ENCODE measurements around the gene TSPAN18.

TSPAN18 gene

DNA sequence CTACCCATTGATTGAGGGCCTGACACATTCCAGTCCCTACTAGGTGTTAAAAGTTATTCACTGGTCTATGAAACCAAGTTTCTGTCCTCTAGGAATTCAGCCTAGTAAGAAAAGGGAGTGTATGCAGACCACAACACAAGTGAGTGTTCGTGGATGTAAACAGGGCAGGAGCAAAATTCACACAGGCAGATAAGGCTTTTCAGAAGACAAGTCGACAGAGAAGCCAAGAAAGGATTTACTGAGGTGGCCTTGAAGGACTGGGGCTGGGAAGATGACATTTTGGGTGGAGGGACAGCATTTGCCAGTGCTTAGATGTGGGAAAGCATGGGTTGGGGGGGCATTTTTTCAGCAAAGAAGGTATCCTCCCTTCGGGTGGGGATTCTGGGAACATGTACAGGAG is 76.2 kb downstream of the TSPAN18 start:
- Histone ChIP-seq H4K91ac (ENCODE audit: low read depth, low read length, poor library complexity) (no peak overlapping the region), H2BK5ac (ENCODE audit: low read length) (no peak overlapping the region), H3K4ac (ENCODE audit: low read length) (no peak overlapping the region), H3K4me3 (ENCODE audit: low read length in 2 of 2) (no peak overlapping the region), H3K27ac (replicated peaks; ENCODE audit: low read length) (no peak overlapping the region), H3K4me2 (ENCODE audit: insufficient read depth, low read length, poor library complexity, severe bottlenecking) (no peak overlapping the region), H2AFZ (ENCODE audit: low read length) (no peak overlapping the region), H3K4me1 (ENCODE audit: control insufficient read depth in 2 of 2, insufficient read depth in 1 of 2, low read depth in 1 of 2, low read length in 2 of 2) (peaks cover 31 to 59% of the 10 kb centered on the region in 2 donors), H3K36me3 (replicated peaks in 1 of 2; ENCODE audit: control insufficient read depth in 2 of 2, insufficient read depth in 2 of 2, low read length in 2 of 2) (no peaks in the 10 kb centered on the region), H2AK5ac (ENCODE audit: low read depth, low read length) (no peak overlapping the region), H3K79me1 (ENCODE audit: low read depth, low read length) (peaks cover 4% of the 10 kb centered on the region), H3K27me3 (ENCODE audit: control insufficient read depth in 3 of 3, insufficient read depth in 3 of 3, low read depth in 1 of 3, low read length in 3 of 3) (no peaks in the 10 kb centered on the region), H4K8ac (ENCODE audit: low read depth, low read length) (no peak overlapping the region), H3K14ac (ENCODE audit: low read length) (no peak overlapping the region), H2BK12ac (ENCODE audit: low read length) (no peak overlapping the region), H3K9ac (ENCODE audit: low read depth, low read length, poor library complexity) (no peak overlapping the region), H2BK15ac (ENCODE audit: low read length) (no peak overlapping the region), H3K18ac (ENCODE audit: low read length) (no peak overlapping the region), H2BK120ac (ENCODE audit: low read depth, low read length) (no peak overlapping the region), H3K9me3 (replicated peaks in 1 of 2; ENCODE audit: control insufficient read depth in 2 of 2, insufficient read depth in 1 of 2, low read depth in 1 of 2, low read length in 2 of 2) (no peaks in the 10 kb centered on the region), H3K23ac (ENCODE audit: low read depth, low read length, poor library complexity) (no peak overlapping the region)
- WGBS, 2 donors (ENCODE audit: extremely low coverage in 2 of 2, insufficient read length in 2 of 2, insufficient replicate concordance in 1 of 2), result no CpG with 5 or more reads among the region's 3 CpGs
- no peak for DNase-seq (ENCODE audit: low spot score)

DNA sequence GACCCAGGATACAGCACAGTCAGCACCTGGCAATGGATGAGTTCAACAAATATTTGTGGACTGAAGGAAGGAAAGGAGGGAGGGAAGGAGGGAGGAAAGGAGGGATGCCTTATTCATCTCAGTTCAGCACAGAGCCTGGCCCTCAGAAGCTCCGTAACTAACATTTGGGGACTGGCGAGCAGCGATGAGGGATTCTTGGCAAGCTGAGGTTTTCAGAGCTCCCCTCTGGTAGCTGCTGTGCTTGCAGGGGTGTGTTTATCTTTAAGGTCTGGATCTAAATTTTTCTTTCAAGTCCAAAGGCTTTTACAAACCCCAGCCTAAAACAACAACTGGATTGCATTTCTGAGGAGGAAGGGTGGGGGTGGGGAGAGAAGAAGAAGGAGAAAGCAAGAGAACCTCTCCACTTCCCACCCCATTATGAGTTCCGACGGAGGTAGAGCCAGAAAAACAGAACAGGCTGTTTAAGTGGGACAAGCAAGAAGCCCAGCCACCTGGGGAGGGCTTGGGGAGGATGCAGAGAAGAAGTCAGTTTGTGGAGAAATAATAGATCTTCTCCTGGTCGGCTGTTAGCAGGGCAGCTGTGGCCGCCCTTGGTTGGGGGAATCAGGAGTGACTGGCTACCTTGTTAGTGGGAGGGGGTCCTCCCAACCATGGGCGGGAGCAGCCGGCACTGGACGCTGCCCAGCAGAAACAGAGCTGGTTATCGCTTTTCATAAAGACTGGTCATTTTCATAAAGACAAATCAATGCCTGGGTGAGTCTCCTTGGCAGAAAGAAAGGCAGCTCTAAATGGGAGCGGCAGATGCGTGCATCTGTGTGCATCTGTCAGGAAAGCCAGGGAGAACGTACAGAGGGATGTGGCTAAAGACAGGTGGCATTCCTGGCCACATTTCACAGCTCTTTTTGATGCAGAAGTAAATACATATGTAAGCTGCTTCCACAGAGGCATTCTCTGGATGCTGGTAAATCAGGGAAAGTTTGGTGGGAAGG is 78.0 kb downstream of the TSPAN18 start:
- peaks cover 19 to 43% of the 10 kb centered on the region in 2 donors for H3K4me1 ChIP-seq (ENCODE audit: control insufficient read depth in 2 of 2, insufficient read depth in 1 of 2, low read depth in 1 of 2, low read length in 2 of 2)
- no peak overlapping the region for H2BK15ac ChIP-seq (ENCODE audit: low read length)
- no peak overlapping the region for H3K4me2 ChIP-seq (ENCODE audit: insufficient read depth, low read length, poor library complexity, severe bottlenecking)
- peaks cover 4% of the 10 kb centered on the region for H3K79me1 ChIP-seq (ENCODE audit: low read depth, low read length)
- H2AK5ac ChIP-seq (ENCODE audit: low read depth, low read length), result no peak overlapping the region
- H3K18ac ChIP-seq (ENCODE audit: low read length), result no peak overlapping the region
- H4K8ac ChIP-seq (ENCODE audit: low read depth, low read length), result no peak overlapping the region
- H2AFZ ChIP-seq (ENCODE audit: low read length), result no peak overlapping the region
- no peak overlapping the region for H3K4me3 ChIP-seq (ENCODE audit: low read length in 2 of 2)
- H4K91ac ChIP-seq (ENCODE audit: low read depth, low read length, poor library complexity), result no peak overlapping the region
- no peaks in the 10 kb centered on the region for H3K27me3 ChIP-seq (ENCODE audit: control insufficient read depth in 3 of 3, insufficient read depth in 3 of 3, low read depth in 1 of 3, low read length in 3 of 3)
- no peaks in the 10 kb centered on the region for H3K9me3 ChIP-seq (replicated peaks in 1 of 2; ENCODE audit: control insufficient read depth in 2 of 2, insufficient read depth in 1 of 2, low read depth in 1 of 2, low read length in 2 of 2)
- no peak overlapping the region for H3K4ac ChIP-seq (ENCODE audit: low read length)
- peaks cover 0 to 9% of the 10 kb centered on the region in 2 donors for H3K36me3 ChIP-seq (replicated peaks in 1 of 2; ENCODE audit: control insufficient read depth in 2 of 2, insufficient read depth in 2 of 2, low read length in 2 of 2)
- no peak overlapping the region for H2BK120ac ChIP-seq (ENCODE audit: low read depth, low read length)
- WGBS, 2 donors (ENCODE audit: extremely low coverage in 2 of 2, insufficient read length in 2 of 2, insufficient replicate concordance in 1 of 2), result no CpG with 5 or more reads among the region's 14 CpGs
- no peak for DNase-seq (ENCODE audit: low spot score)
- no peak overlapping the region for H3K14ac ChIP-seq (ENCODE audit: low read length)
- no peak overlapping the region for H3K27ac ChIP-seq (replicated peaks; ENCODE audit: low read length)
- peak overlapping the region; percentile 9 for H3K9ac ChIP-seq (ENCODE audit: low read depth, low read length, poor library complexity)
- no peak overlapping the region for H3K23ac ChIP-seq (ENCODE audit: low read depth, low read length, poor library complexity)
- H2BK5ac ChIP-seq (ENCODE audit: low read length), result no peak overlapping the region
- no peak overlapping the region for H2BK12ac ChIP-seq (ENCODE audit: low read length)

DNA sequence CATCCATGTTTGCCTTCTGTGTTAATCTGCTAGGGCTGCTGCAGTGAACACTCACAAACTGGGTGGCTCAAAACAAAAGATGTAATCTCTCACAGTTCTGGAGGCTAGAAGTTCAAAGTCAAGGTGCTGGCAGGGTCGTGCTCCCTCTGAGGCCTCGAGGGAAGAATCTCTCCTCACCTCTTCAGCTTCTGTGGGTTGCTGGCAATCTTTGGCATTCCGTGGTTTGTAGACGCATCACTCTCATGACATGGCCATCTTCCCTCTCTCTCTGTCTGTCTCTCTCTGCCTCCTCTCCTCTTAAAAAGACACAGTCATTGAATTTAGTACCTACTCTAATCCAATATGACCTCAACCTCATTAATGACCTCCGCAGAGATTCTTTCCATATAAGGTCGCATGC is 78.8 kb downstream of the TSPAN18 start:
- Histone ChIP-seq H3K4me1 (ENCODE audit: control insufficient read depth in 2 of 2, insufficient read depth in 1 of 2, low read depth in 1 of 2, low read length in 2 of 2) (peaks cover 13 to 36% of the 10 kb centered on the region in 2 donors), H3K27ac (replicated peaks; ENCODE audit: low read length) (no peak overlapping the region), H3K4me3 (ENCODE audit: low read length in 2 of 2) (no peak overlapping the region), H4K8ac (ENCODE audit: low read depth, low read length) (no peak overlapping the region), H2BK15ac (ENCODE audit: low read length) (no peak overlapping the region), H3K36me3 (replicated peaks in 1 of 2; ENCODE audit: control insufficient read depth in 2 of 2, insufficient read depth in 2 of 2, low read length in 2 of 2) (peaks cover 0 to 9% of the 10 kb centered on the region in 2 donors), H3K9ac (ENCODE audit: low read depth, low read length, poor library complexity) (no peak overlapping the region), H3K4me2 (ENCODE audit: insufficient read depth, low read length, poor library complexity, severe bottlenecking) (no peak overlapping the region), H2AK5ac (ENCODE audit: low read depth, low read length) (no peak overlapping the region), H2BK5ac (ENCODE audit: low read length) (no peak overlapping the region), H3K18ac (ENCODE audit: low read length) (no peak overlapping the region), H2AFZ (ENCODE audit: low read length) (no peak overlapping the region), H3K79me1 (ENCODE audit: low read depth, low read length) (peaks cover 4% of the 10 kb centered on the region), H3K23ac (ENCODE audit: low read depth, low read length, poor library complexity) (no peak overlapping the region), H3K4ac (ENCODE audit: low read length) (no peak overlapping the region), H4K91ac (ENCODE audit: low read depth, low read length, poor library complexity) (no peak overlapping the region), H2BK120ac (ENCODE audit: low read depth, low read length) (no peak overlapping the region), H3K9me3 (replicated peaks in 1 of 2; ENCODE audit: control insufficient read depth in 2 of 2, insufficient read depth in 1 of 2, low read depth in 1 of 2, low read length in 2 of 2) (no peaks in the 10 kb centered on the region), H3K14ac (ENCODE audit: low read length) (no peak overlapping the region), H2BK12ac (ENCODE audit: low read length) (no peak overlapping the region), H3K27me3 (ENCODE audit: control insufficient read depth in 3 of 3, insufficient read depth in 3 of 3, low read depth in 1 of 3, low read length in 3 of 3) (no peaks in the 10 kb centered on the region)
- no CpG with 5 or more reads among the region's 6 CpGs for WGBS, 2 donors (ENCODE audit: extremely low coverage in 2 of 2, insufficient read length in 2 of 2, insufficient replicate concordance in 1 of 2)
- DNase-seq (ENCODE audit: low spot score), result no peak

DNA sequence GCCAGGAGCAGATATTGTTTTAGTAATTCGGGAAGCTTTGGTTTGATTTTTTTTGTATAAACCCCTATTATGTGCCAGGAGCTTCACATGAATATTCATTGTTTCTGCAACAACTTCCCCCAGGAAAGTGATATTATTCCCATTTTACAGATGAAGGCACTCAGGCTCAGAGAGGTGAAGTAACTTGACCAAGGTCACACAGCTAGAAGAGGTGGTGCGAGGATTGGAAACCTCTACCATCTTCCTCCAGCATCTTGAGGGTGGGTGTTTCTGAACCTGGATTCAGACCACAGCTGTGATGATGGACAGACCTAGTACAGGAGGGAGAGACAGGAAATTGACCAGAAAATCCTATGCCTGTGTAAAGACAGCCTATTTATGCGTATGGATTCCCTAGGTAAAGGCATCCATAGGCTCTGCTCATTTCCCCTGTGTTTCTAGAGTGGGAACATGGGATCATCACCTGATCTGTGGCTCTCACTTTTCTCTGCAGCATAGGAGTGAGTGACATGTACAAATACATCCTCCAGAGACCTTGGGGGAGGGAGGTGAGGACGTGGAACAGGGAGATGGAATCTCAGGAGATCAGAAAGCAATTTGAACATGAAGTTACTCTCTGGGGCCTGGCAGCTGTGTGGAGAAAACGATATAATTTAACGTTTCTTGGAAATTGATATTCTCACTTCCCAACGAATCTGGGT is 81.4 kb downstream of the TSPAN18 start:
- Histone ChIP-seq H3K4me3 (ENCODE audit: low read length in 2 of 2) (no peak overlapping the region), H2BK5ac (ENCODE audit: low read length) (no peak overlapping the region), H2BK120ac (ENCODE audit: low read depth, low read length) (no peak overlapping the region), H2AFZ (ENCODE audit: low read length) (no peak overlapping the region), H2BK15ac (ENCODE audit: low read length) (no peak overlapping the region), H3K4me1 (ENCODE audit: control insufficient read depth in 2 of 2, insufficient read depth in 1 of 2, low read depth in 1 of 2, low read length in 2 of 2) (peaks cover 11 to 15% of the 10 kb centered on the region in 2 donors), H3K4ac (ENCODE audit: low read length) (no peak overlapping the region), H4K91ac (ENCODE audit: low read depth, low read length, poor library complexity) (no peak overlapping the region), H3K23ac (ENCODE audit: low read depth, low read length, poor library complexity) (no peak overlapping the region), H3K9me3 (replicated peaks in 1 of 2; ENCODE audit: control insufficient read depth in 2 of 2, insufficient read depth in 1 of 2, low read depth in 1 of 2, low read length in 2 of 2) (no peaks in the 10 kb centered on the region), H3K14ac (ENCODE audit: low read length) (no peak overlapping the region), H4K8ac (ENCODE audit: low read depth, low read length) (no peak overlapping the region), H3K18ac (ENCODE audit: low read length) (no peak overlapping the region), H3K79me1 (ENCODE audit: low read depth, low read length) (peaks cover 2% of the 10 kb centered on the region), H3K36me3 (replicated peaks in 1 of 2; ENCODE audit: control insufficient read depth in 2 of 2, insufficient read depth in 2 of 2, low read length in 2 of 2) (peaks cover 2 to 9% of the 10 kb centered on the region in 2 donors), H2BK12ac (ENCODE audit: low read length) (no peak overlapping the region), H3K9ac (ENCODE audit: low read depth, low read length, poor library complexity) (no peak overlapping the region), H3K27ac (replicated peaks; ENCODE audit: low read length) (no peak overlapping the region), H3K4me2 (ENCODE audit: insufficient read depth, low read length, poor library complexity, severe bottlenecking) (no peak overlapping the region), H3K27me3 (ENCODE audit: control insufficient read depth in 3 of 3, insufficient read depth in 3 of 3, low read depth in 1 of 3, low read length in 3 of 3) (no peaks in the 10 kb centered on the region), H2AK5ac (ENCODE audit: low read depth, low read length) (no peak overlapping the region)
- WGBS, 2 donors (ENCODE audit: extremely low coverage in 2 of 2, insufficient read length in 2 of 2, insufficient replicate concordance in 1 of 2), result no CpG with 5 or more reads among the region's 7 CpGs
- DNase-seq (ENCODE audit: low spot score), result no peak
